GM23338 (cell line): Measurements from ENCODE around the gene VIPR1.

Source experiments
- CREB1 ChIP-seq: fragments of 250-450 bp; sonication (Bioruptor Pico); IDR thresholded peaks from 2 replicates; pipeline ENCODE4 v1.5.0; 2020; ENCODE audit warnings: low read depth, mild to moderate bottlenecking, moderate library complexity
- EZH2 ChIP-seq: fragments of 200-600 bp; sonication (generic); IDR thresholded peaks from one replicate; pipeline ENCODE4 v1.8.0; 2017; ENCODE audit warnings: antibody characterized with exemption, mild to moderate bottlenecking, low read depth; ENCODE audit not compliant: unreplicated experiment
- EZH2phosphoT487 ChIP-seq: fragments of 200-600 bp; sonication (generic); IDR thresholded peaks from one replicate; pipeline ENCODE4 v1.8.1; 2018; ENCODE audit warnings: antibody characterized with exemption; ENCODE audit not compliant: unreplicated experiment
- JUNB ChIP-seq: IDR thresholded peaks from one replicate; pipeline ENCODE4 v1.6.1; 2016; ENCODE audit warnings: antibody characterized with exemption; ENCODE audit not compliant: unreplicated experiment
- NANOG ChIP-seq: IDR thresholded peaks from 2 replicates; pipeline ENCODE4 v1.6.1; 2016; ENCODE audit warnings: antibody characterized with exemption, borderline replicate concordance
- POLR2AphosphoS5 ChIP-seq: IDR thresholded peaks from 2 replicates; pipeline ENCODE4 v1.6.1; 2016; ENCODE audit warnings: antibody characterized with exemption, low read depth
- STAT1 ChIP-seq: IDR thresholded peaks from one replicate; pipeline ENCODE4 v1.6.1; 2016; ENCODE audit warnings: antibody characterized with exemption; ENCODE audit not compliant: unreplicated experiment
- ZNF114 ChIP-seq: fragments of 250-450 bp; sonication (Bioruptor Pico); IDR thresholded peaks from 2 replicates; pipeline ENCODE4 v1.5.0; 2020; ENCODE audit warnings: mild to moderate bottlenecking, moderate library complexity
- ZNF331 ChIP-seq: fragments of 250-450 bp; sonication (Bioruptor Pico); IDR thresholded peaks from 2 replicates; pipeline ENCODE4 v1.5.0; 2020; ENCODE audit warnings: low read depth, mild to moderate bottlenecking, moderate library complexity
- TF ChIP-seq, protein P1 (sequence below), 2 experiments: fragments of 200-600 bp in 1 of 2; sonication (generic) in 1 of 2; conservative IDR thresholded peaks; 2 replicates each; pipeline versions ENCODE4 v1.5.1 to v1.6.1; 2016 to 2017; ENCODE audit warnings: antibody characterized with exemption in 2 of 2, low read depth in 2 of 2, mild to moderate bottlenecking in 2 of 2, moderate library complexity in 1 of 2
- TF ChIP-seq, protein P2 (sequence below): IDR thresholded peaks from 2 replicates; pipeline ENCODE4 v1.6.1; 2016; ENCODE audit warnings: antibody characterized with exemption
- TF ChIP-seq, protein P3 (sequence below): IDR thresholded peaks from one replicate; pipeline ENCODE4 v1.6.1; 2018; ENCODE audit warnings: antibody characterized with exemption; ENCODE audit not compliant: unreplicated experiment
- TF ChIP-seq, protein P4 (sequence below): fragments of 250-450 bp; sonication (Bioruptor Pico); IDR thresholded peaks from 2 replicates; pipeline ENCODE4 v1.5.0; 2020; ENCODE audit warnings: mild to moderate bottlenecking, moderate library complexity

DNA sequence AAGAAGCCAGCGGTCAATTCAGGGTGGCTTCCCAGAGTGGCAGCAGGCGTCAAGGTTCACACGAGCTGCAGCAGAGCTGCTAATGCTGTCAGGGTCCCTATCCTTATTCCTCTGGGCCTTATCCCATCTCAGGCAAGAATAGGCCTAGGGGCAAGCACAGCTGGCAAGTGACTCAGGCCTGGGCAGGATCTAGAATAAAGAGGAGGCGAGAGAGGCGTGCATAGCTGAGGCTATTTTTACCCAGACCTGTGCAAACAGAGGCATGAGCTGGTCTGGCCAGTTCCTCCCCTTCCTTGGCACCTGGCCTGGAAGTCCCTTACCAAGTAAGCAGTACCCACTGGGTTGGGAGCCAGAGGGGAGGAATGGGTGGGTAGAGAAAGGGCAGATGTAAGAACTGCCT, 12.2 kb upstream of the VIPR1 start:
- TF ChIP-seq NANOG (no peak), JUNB (no peak), EZH2 (no peak), POLR2AphosphoS5 (no peak), EZH2phosphoT487 (no peak), STAT1 (no peak), CREB1 (no peak), ZNF331 (CRISPR knock-in tag) (no peak), ZNF114 (no peak)
- TF ChIP-seq, protein P1, sequence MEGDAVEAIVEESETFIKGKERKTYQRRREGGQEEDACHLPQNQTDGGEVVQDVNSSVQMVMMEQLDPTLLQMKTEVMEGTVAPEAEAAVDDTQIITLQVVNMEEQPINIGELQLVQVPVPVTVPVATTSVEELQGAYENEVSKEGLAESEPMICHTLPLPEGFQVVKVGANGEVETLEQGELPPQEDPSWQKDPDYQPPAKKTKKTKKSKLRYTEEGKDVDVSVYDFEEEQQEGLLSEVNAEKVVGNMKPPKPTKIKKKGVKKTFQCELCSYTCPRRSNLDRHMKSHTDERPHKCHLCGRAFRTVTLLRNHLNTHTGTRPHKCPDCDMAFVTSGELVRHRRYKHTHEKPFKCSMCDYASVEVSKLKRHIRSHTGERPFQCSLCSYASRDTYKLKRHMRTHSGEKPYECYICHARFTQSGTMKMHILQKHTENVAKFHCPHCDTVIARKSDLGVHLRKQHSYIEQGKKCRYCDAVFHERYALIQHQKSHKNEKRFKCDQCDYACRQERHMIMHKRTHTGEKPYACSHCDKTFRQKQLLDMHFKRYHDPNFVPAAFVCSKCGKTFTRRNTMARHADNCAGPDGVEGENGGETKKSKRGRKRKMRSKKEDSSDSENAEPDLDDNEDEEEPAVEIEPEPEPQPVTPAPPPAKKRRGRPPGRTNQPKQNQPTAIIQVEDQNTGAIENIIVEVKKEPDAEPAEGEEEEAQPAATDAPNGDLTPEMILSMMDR (conservative IDR thresholded peaks at IDR 0.05; ENCODE audit: low read depth in 2 of 2), result no peak
- TF ChIP-seq, protein P2, sequence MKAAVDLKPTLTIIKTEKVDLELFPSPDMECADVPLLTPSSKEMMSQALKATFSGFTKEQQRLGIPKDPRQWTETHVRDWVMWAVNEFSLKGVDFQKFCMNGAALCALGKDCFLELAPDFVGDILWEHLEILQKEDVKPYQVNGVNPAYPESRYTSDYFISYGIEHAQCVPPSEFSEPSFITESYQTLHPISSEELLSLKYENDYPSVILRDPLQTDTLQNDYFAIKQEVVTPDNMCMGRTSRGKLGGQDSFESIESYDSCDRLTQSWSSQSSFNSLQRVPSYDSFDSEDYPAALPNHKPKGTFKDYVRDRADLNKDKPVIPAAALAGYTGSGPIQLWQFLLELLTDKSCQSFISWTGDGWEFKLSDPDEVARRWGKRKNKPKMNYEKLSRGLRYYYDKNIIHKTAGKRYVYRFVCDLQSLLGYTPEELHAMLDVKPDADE, result no peak
- TF ChIP-seq, protein P3, sequence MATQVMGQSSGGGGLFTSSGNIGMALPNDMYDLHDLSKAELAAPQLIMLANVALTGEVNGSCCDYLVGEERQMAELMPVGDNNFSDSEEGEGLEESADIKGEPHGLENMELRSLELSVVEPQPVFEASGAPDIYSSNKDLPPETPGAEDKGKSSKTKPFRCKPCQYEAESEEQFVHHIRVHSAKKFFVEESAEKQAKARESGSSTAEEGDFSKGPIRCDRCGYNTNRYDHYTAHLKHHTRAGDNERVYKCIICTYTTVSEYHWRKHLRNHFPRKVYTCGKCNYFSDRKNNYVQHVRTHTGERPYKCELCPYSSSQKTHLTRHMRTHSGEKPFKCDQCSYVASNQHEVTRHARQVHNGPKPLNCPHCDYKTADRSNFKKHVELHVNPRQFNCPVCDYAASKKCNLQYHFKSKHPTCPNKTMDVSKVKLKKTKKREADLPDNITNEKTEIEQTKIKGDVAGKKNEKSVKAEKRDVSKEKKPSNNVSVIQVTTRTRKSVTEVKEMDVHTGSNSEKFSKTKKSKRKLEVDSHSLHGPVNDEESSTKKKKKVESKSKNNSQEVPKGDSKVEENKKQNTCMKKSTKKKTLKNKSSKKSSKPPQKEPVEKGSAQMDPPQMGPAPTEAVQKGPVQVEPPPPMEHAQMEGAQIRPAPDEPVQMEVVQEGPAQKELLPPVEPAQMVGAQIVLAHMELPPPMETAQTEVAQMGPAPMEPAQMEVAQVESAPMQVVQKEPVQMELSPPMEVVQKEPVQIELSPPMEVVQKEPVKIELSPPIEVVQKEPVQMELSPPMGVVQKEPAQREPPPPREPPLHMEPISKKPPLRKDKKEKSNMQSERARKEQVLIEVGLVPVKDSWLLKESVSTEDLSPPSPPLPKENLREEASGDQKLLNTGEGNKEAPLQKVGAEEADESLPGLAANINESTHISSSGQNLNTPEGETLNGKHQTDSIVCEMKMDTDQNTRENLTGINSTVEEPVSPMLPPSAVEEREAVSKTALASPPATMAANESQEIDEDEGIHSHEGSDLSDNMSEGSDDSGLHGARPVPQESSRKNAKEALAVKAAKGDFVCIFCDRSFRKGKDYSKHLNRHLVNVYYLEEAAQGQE, result no peak
- TF ChIP-seq, protein P4, sequence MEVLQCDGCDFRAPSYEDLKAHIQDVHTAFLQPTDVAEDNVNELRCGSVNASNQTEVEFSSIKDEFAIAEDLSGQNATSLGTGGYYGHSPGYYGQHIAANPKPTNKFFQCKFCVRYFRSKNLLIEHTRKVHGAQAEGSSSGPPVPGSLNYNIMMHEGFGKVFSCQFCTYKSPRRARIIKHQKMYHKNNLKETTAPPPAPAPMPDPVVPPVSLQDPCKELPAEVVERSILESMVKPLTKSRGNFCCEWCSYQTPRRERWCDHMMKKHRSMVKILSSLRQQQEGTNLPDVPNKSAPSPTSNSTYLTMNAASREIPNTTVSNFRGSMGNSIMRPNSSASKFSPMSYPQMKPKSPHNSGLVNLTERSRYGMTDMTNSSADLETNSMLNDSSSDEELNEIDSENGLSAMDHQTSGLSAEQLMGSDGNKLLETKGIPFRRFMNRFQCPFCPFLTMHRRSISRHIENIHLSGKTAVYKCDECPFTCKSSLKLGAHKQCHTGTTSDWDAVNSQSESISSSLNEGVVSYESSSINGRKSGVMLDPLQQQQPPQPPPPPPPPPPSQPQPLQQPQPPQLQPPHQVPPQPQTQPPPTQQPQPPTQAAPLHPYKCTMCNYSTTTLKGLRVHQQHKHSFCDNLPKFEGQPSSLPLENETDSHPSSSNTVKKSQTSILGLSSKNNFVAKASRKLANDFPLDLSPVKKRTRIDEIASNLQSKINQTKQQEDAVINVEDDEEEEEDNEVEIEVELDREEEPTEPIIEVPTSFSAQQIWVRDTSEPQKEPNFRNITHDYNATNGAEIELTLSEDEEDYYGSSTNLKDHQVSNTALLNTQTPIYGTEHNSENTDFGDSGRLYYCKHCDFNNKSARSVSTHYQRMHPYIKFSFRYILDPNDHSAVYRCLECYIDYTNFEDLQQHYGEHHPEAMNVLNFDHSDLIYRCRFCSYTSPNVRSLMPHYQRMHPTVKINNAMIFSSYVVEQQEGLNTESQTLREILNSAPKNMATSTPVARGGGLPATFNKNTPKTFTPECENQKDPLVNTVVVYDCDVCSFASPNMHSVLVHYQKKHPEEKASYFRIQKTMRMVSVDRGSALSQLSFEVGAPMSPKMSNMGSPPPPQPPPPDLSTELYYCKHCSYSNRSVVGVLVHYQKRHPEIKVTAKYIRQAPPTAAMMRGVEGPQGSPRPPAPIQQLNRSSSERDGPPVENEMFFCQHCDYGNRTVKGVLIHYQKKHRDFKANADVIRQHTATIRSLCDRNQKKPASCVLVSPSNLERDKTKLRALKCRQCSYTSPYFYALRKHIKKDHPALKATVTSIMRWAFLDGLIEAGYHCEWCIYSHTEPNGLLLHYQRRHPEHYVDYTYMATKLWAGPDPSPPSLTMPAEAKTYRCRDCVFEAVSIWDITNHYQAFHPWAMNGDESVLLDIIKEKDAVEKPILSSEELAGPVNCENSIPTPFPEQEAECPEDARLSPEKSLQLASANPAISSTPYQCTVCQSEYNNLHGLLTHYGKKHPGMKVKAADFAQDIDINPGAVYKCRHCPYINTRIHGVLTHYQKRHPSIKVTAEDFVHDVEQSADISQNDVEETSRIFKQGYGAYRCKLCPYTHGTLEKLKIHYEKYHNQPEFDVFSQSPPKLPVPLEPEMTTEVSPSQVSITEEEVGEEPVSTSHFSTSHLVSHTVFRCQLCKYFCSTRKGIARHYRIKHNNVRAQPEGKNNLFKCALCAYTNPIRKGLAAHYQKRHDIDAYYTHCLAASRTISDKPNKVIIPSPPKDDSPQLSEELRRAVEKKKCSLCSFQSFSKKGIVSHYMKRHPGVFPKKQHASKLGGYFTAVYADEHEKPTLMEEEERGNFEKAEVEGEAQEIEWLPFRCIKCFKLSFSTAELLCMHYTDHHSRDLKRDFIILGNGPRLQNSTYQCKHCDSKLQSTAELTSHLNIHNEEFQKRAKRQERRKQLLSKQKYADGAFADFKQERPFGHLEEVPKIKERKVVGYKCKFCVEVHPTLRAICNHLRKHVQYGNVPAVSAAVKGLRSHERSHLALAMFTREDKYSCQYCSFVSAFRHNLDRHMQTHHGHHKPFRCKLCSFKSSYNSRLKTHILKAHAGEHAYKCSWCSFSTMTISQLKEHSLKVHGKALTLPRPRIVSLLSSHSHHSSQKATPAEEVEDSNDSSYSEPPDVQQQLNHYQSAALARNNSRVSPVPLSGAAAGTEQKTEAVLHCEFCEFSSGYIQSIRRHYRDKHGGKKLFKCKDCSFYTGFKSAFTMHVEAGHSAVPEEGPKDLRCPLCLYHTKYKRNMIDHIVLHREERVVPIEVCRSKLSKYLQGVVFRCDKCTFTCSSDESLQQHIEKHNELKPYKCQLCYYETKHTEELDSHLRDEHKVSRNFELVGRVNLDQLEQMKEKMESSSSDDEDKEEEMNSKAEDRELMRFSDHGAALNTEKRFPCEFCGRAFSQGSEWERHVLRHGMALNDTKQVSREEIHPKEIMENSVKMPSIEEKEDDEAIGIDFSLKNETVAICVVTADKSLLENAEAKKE, result no peak
